T-helper 1 cell treated with Interleukin-12 subunit alpha and Interleukin-12 subunit beta and Interleukin-4 antibody, amounts not matched to agents 30 μg/mL and 1 μg/mL, for 36 hours (primary cell): ENCODE results near the gene ATXN10.
"Not testable (repeated sequence)": the region's sequence is repeated elsewhere in the genome, so short reads cannot be mapped to it uniquely, and the experiment has no call there.

ENCODE experiments used
- H3K27ac Mint-ChIP-seq: one replicate; pipeline ENCODE4 v1.8.0; 2021; ENCODE audit warnings: mild to moderate bottlenecking, mixed read lengths
- H3K27me3 Mint-ChIP-seq: one replicate; pipeline ENCODE4 v1.8.0; 2021; ENCODE audit warnings: low read depth, mixed read lengths
- H3K36me3 Mint-ChIP-seq: one replicate; pipeline ENCODE4 v1.8.0; 2021; ENCODE audit warnings: low read depth, mixed read lengths
- H3K4me1 Mint-ChIP-seq: one replicate; pipeline ENCODE4 v1.8.0; 2021; ENCODE audit warnings: low read depth, mixed read lengths
- H3K4me3 Mint-ChIP-seq: one replicate; pipeline ENCODE4 v1.8.0; 2021; ENCODE audit warnings: mild to moderate bottlenecking, moderate library complexity, mixed read lengths
- H3K9me3 Mint-ChIP-seq: one replicate; pipeline ENCODE4 v1.8.0; 2021; ENCODE audit warnings: mixed read lengths

The ATXN10 gene

GRCh38 chr22:45783021-45783420, 111.4 kb downstream of the ATXN10 start:
- no peaks in the 10 kb centered on the region for H3K27me3 Mint-ChIP-seq
- H3K27ac Mint-ChIP-seq, result no peak overlapping the region
- no peaks in the 10 kb centered on the region for H3K4me1 Mint-ChIP-seq
- H3K4me3 Mint-ChIP-seq, result no peak overlapping the region
- no peaks in the 10 kb centered on the region for H3K9me3 Mint-ChIP-seq
- H3K36me3 Mint-ChIP-seq, result no peaks in the 10 kb centered on the region

GRCh38 chr22:45783690-45784089, 112.1 kb downstream of the ATXN10 start:
- Mint-ChIP-seq H3K27me3 (no peaks in the 10 kb centered on the region), H3K36me3 (peaks cover 2% of the 10 kb centered on the region), H3K9me3 (no peaks in the 10 kb centered on the region), H3K4me3 (no peak overlapping the region), H3K27ac (no peak overlapping the region), H3K4me1 (no peaks in the 10 kb centered on the region)

- Mint-ChIP-seq H3K9me3 (no peaks in the 10 kb centered on the region), H3K4me3 (no peak overlapping the region), H3K27me3 (no peaks in the 10 kb centered on the region), H3K36me3 (peaks cover 2% of the 10 kb centered on the region), H3K4me1 (no peaks in the 10 kb centered on the region), H3K27ac (no peak overlapping the region)
Observed at GRCh38 chr22:45784357-45785277, 113.0 kb downstream of the ATXN10 start.

GRCh38 chr22:45785458-45785857, 113.8 kb downstream of the ATXN10 start:
- H3K36me3 Mint-ChIP-seq, result peaks cover 2% of the 10 kb centered on the region
- no peak overlapping the region for H3K27ac Mint-ChIP-seq
- no peaks in the 10 kb centered on the region for H3K4me1 Mint-ChIP-seq
- H3K4me3 Mint-ChIP-seq, result no peak overlapping the region
- no peaks in the 10 kb centered on the region for H3K27me3 Mint-ChIP-seq
- no peaks in the 10 kb centered on the region for H3K9me3 Mint-ChIP-seq

- no peak overlapping the region for H3K27ac Mint-ChIP-seq
- H3K27me3 Mint-ChIP-seq, result no peaks in the 10 kb centered on the region
- H3K9me3 Mint-ChIP-seq, result no peaks in the 10 kb centered on the region
- no peaks in the 10 kb centered on the region for H3K4me1 Mint-ChIP-seq
- peaks cover 2% of the 10 kb centered on the region for H3K36me3 Mint-ChIP-seq
- no peak overlapping the region for H3K4me3 Mint-ChIP-seq
Observed at GRCh38 chr22:45786726-45787125, 115.1 kb downstream of the ATXN10 start.

- Mint-ChIP-seq H3K27ac (no peak overlapping the region), H3K27me3 (no peaks in the 10 kb centered on the region), H3K9me3 (no peaks in the 10 kb centered on the region), H3K4me3 (no peak overlapping the region), H3K36me3 (peaks cover 2% of the 10 kb centered on the region), H3K4me1 (no peaks in the 10 kb centered on the region)
Observed at GRCh38 chr22:45787759-45788158, 116.1 kb downstream of the ATXN10 start.

GRCh38 chr22:45788522-45788921, 116.9 kb downstream of the ATXN10 start:
- no peaks in the 10 kb centered on the region for H3K4me1 Mint-ChIP-seq
- peaks cover 7% of the 10 kb centered on the region for H3K36me3 Mint-ChIP-seq
- no peaks in the 10 kb centered on the region for H3K27me3 Mint-ChIP-seq
- no peak overlapping the region for H3K27ac Mint-ChIP-seq
- H3K4me3 Mint-ChIP-seq, result no peak overlapping the region
- no peaks in the 10 kb centered on the region for H3K9me3 Mint-ChIP-seq

GRCh38 chr22:45790401-45790800, 118.8 kb downstream of the ATXN10 start:
- H3K4me1 Mint-ChIP-seq, result no peaks in the 10 kb centered on the region
- no peaks in the 10 kb centered on the region for H3K27me3 Mint-ChIP-seq
- H3K4me3 Mint-ChIP-seq, result no peak overlapping the region
- H3K36me3 Mint-ChIP-seq, result peaks cover 21% of the 10 kb centered on the region
- H3K9me3 Mint-ChIP-seq, result peaks cover 10% of the 10 kb centered on the region
- no peak overlapping the region for H3K27ac Mint-ChIP-seq

GRCh38 chr22:45793161-45793560, 121.5 kb downstream of the ATXN10 start:
- no peak overlapping the region for H3K4me3 Mint-ChIP-seq
- H3K9me3 Mint-ChIP-seq, result peaks cover 35% of the 10 kb centered on the region
- H3K27ac Mint-ChIP-seq, result no peak overlapping the region
- no peaks in the 10 kb centered on the region for H3K4me1 Mint-ChIP-seq
- H3K36me3 Mint-ChIP-seq, result peaks cover 45% of the 10 kb centered on the region
- no peaks in the 10 kb centered on the region for H3K27me3 Mint-ChIP-seq

- Mint-ChIP-seq H3K4me1 (no peaks in the 10 kb centered on the region), H3K4me3 (no peak overlapping the region), H3K36me3 (peaks cover 48% of the 10 kb centered on the region), H3K27me3 (no peaks in the 10 kb centered on the region), H3K27ac (no peak overlapping the region), H3K9me3 (peaks cover 39% of the 10 kb centered on the region)
Observed at GRCh38 chr22:45793892-45794291, 122.3 kb downstream of the ATXN10 start.

- H3K4me3 Mint-ChIP-seq, H3K4me1 Mint-ChIP-seq, H3K27ac Mint-ChIP-seq, H3K27me3 Mint-ChIP-seq: not testable (repeated sequence)
- Mint-ChIP-seq H3K36me3 (peaks cover 51% of the 10 kb centered on the region), H3K9me3 (peaks cover 39% of the 10 kb centered on the region)
Observed at GRCh38 chr22:45796009-45796408, 124.4 kb downstream of the ATXN10 start.

GRCh38 chr22:45799291-45799690, 127.7 kb downstream of the ATXN10 start:
- H3K4me1 Mint-ChIP-seq, result peaks cover 3% of the 10 kb centered on the region
- peaks cover 42% of the 10 kb centered on the region for H3K36me3 Mint-ChIP-seq
- peaks cover 39% of the 10 kb centered on the region for H3K9me3 Mint-ChIP-seq
- no peaks in the 10 kb centered on the region for H3K27me3 Mint-ChIP-seq
- no peak overlapping the region for H3K4me3 Mint-ChIP-seq
- H3K27ac Mint-ChIP-seq, result no peak overlapping the region

- H3K27me3 Mint-ChIP-seq, result no peaks in the 10 kb centered on the region
- H3K27ac Mint-ChIP-seq, result no peak overlapping the region
- H3K4me1 Mint-ChIP-seq, result peaks cover 3% of the 10 kb centered on the region
- peaks cover 12% of the 10 kb centered on the region for H3K9me3 Mint-ChIP-seq
- no peak overlapping the region for H3K4me3 Mint-ChIP-seq
- peaks cover 17% of the 10 kb centered on the region for H3K36me3 Mint-ChIP-seq
Observed at GRCh38 chr22:45802054-45802453, 130.4 kb downstream of the ATXN10 start.

GRCh38 chr22:45804319-45804985, 132.8 kb downstream of the ATXN10 start:
- Mint-ChIP-seq H3K9me3 (no peaks in the 10 kb centered on the region), H3K27me3 (no peaks in the 10 kb centered on the region), H3K36me3 (peaks cover 10% of the 10 kb centered on the region), H3K27ac (no peak overlapping the region), H3K4me1 (peaks cover 3% of the 10 kb centered on the region), H3K4me3 (no peak overlapping the region)

- Mint-ChIP-seq H3K27me3 (no peaks in the 10 kb centered on the region), H3K9me3 (no peaks in the 10 kb centered on the region), H3K36me3 (peaks cover 10% of the 10 kb centered on the region), H3K27ac (no peak overlapping the region), H3K4me1 (peaks cover 3% of the 10 kb centered on the region), H3K4me3 (no peak overlapping the region)
Observed at GRCh38 chr22:45804986-45805325, 133.3 kb downstream of the ATXN10 start.
